NCI-H510A (cell line): ENCODE measurements around the gene CBLC.
A peak's percentile ranks its signal among the peaks of the same experiment; 100 is the strongest.
"Not testable (repeated sequence)": the region's sequence is repeated elsewhere in the genome, so short reads cannot be mapped to it uniquely, and the experiment has no call there.

Source experiments
- DNase-seq: peaks from one replicate; lab custom pipeline; 2025; lab: John Stamatoyannopoulos, UW

Gene CBLC

DNA sequence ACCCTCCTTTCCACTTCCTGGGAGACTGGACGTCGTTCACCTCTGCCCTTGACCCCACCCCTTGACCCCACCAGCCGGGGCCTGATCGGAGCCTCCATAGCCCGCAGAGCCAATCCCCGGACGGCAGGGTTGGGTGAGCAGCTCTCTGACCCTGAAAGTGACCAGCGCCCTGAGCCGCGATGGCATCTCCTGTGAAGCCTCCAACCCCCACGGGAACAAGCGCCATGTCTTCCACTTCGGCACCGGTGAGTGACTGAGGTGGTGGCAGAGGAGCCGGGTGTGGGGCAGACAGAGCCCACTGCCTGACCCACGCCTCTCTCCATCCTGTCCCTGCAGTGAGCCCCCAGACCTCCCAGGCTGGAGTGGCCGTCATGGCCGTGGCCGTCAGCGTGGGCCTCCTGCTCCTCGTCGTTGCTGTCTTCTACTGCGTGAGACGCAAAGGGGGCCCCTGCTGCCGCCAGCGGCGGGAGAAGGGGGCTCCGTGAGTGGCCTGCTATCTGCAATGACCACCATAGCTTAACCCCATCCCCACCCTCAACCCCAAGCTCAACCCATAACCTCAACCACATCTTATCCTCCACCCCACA is 41.6 kb downstream of the CBLC start:
- no peak for DNase-seq

DNA sequence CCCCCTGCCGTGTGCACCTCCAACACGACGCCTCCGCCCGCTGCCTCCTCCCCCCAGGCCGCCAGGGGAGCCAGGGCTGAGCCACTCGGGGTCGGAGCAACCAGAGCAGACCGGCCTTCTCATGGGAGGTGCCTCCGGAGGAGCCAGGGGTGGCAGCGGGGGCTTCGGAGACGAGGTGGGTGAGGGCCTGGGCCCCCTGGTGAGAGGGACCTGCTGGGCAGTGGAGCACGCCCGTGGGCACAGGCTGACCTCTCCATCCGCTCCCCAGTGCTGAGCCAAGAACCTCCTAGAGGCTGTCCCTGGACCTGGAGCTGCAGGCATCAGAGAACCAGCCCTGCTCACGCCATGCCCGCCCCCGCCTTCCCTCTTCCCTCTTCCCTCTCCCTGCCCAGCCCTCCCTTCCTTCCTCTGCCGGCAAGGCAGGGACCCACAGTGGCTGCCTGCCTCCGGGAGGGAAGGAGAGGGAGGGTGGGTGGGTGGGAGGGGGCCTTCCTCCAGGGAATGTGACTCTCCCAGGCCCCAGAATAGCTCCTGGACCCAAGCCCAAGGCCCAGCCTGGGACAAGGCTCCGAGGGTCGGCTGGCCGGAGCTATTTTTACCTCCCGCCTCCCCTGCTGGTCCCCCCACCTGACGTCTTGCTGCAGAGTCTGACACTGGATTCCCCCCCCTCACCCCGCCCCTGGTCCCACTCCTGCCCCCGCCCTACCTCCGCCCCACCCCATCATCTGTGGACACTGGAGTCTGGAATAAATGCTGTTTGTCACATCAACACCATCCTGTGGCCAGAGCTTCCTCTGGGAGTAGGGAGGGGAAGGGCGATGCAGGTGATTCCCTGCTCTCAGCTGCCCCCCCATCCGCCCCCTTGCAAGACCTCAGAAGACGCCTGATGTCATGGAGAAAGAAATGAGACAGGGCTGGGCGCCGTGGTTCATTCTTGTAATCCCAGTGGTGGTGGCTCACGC is 43.2 kb downstream of the CBLC start:
- DNase-seq: no peak

DNA sequence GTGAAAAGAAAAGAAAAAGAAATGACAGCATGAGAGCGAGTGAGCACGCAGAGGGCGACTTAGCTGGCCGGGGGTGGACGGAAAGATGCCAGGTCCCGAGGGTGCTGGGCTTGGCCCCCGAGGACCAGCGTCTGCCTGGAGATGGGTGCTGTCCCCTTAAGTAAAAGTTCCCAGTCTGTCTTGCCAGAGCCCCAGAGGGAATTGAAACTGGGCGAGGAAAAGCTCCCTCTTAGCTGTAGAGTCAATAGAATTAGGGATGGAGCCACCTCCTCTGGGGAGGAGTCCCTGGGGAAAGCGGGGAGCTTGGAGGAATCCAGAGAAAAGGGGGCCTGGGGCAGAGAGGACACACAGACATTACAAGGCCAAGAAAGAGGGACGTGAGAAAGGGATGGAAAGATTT is 44.5 kb downstream of the CBLC start:
- no peak for DNase-seq

DNA sequence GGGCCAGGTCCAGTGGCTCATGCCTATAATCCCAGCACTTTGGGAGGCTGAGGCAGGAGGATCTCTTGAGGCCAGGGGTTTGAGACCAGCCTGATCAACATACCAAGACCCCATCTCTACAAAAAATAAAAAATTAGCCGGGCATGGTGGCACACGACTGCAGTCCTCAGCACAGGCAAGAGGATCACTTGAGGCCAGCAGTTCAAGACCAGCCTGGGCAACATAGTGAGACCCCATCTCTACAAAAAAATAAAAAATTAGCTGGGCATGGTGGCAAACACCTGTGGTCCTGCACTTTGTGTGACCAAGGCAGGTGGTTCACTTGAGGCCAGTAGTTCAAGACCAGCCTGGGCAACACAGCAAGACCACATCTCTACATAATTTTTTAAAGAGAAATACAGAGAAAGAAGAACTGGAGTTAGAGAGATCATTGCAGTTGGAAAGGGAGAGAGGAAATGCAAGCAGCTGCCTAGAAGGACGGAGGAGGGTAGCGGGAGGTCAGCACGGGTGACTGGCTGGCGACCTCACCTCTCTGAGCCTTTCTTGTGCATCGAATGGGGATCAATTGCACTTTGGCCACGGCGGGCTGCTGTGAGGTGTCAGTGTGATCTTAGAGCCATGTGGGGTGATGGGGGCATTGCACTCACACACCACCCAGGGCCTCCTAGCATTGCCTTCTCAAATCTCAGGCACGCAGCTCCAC is 45.1 kb downstream of the CBLC start:
- DNase-seq: no peak

DNA sequence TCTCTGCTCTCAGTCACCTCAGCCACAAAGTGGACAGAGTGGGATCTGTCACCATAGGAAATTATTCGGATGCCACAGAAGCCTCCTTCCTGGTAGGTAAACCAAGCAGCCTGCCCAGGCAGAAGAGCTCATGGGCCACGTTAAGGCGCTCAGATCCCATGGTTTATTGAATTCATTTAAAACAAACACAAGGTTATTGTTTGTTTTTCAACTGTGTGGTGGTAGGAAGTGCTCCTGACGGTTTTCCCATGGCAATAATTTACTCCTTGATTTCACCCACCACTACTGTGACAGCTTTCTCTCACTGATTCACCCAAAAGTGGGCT is 45.6 kb downstream of the CBLC start:
- no peak for DNase-seq

DNA sequence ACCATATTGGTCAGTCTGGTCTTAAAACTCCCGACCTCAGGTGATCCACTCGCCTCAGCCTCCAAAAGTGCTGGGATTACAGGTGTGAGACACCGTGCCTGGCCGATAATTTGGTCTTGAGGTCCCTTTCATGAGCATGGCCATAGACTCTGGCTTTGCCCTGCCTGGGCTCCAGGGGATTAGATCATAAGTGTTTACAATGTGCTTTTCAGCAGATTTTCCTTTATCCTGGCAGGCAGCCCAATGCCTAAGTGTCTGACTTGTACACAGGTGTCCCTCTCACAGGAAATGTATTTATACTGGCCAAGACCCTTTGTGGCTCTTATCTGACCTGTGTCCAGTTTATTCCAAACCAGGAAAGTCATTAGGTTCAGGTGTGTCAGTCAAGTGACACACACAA is 47.1 kb downstream of the CBLC start:
- DNase-seq: peak; percentile 59

DNA sequence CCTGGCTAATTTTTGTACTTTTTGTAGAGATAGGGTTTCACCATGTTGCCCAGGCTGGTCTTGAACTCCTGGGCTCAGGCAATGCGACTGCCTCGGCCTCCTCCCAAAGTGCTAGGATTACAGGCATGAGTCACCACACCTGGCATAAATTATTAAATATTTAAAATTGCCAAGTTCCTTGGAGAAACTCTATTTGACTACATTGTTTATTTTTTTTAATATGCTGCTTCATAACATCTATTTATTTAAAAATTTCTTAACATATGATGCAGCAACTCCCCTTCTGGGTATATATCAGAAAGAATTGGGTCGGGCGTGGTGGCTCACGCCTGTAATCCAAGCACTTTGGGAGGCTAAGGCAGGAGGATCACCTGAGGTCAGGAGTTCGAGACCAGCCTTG is 55.2 kb downstream of the CBLC start:
- not testable (repeated sequence) for DNase-seq

DNA sequence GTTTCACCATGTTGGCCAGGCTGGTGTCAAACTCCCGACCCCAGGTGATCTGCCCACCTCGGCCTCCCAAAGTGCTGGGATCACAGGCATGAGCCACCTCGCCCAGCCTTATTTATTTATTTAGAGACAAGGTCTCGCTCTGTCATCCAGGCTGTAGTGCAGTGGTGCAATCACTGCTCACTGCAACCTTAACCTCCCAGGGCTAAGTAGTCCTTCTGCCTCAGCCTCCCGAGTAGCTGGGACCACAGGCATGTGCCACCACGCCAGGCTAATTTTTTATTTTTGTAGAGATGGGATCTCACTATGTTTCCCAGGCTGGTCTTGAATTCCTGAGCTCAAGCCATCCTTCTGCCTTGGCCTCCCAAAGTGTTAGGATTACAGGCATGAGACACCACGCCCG is 56.7 kb downstream of the CBLC start:
- not testable (repeated sequence) for DNase-seq

DNA sequence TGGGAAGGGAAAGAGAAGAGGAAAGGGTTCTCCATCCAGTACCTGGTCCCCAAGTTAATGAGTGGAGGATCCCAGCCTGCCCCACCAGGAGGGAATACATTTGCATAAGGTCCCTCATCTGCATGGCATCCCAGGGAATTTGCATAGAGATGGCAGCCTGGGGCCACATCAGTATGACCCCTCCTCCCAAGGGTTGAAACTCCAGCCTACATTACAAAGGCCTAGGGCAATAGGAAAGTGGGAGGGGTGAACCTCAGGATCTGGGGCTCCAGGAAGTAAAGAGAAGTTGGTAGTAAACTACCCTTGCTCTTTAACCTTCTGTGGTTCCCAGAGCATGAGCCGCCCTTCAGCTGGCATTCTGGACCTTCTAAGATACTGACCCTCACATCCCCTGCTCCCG is 61.6 kb downstream of the CBLC start:
- DNase-seq: no peak

DNA sequence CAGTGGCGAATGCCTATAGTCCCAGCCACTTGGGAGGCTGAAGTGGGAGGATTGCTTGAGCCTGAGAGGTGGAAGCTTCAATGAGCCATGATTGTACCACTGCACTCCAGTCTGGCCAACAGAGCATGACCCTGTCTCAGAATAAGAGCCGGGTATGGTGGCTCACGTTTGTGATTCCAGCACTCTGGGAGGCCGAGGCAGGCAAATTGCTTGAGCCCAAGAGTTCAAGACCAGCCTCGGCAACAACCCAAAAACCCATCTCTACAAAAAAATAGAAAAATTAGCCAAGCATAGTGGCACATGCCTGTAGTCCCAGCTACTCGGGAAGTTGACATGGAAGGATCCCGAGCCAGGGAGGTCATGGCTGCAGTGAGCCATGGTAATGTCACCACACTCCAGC is 63.1 kb downstream of the CBLC start:
- no peak for DNase-seq

DNA sequence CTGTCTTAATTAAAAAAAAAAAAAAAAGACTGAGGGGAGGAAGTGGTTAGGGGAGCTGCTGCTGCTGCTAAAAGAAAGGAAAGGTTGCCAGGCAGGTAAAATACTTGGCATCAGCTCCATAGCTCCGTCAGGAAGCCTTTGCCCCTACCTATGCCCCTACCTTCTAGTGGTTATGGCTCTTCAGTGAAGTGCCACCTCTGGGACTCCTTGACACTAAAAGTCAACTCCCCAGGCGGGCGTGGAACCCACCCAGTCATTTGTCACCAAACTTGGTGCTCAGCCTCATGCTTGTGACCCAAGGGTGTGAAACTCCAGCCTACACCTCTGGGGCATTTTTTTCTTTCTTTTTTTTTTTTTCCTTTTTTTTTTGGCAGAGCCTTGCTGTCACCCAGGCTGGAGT is 63.5 kb downstream of the CBLC start:
- no peak for DNase-seq

DNA sequence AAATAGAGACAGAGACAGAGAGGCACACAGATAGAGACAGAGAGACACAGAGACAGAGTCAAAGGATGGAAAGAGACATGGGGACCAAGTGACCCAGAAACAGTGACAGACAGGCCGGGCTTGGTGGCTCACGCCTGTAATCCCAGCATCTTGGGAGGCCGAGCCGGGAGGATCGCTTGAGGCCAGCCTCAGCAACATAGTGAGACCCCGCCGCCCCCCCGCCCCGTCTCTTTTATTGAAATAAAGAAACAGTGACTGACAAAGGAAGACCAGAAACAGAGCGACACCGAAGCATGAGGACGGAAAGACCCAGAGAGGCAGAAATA is 67.6 kb downstream of the CBLC start:
- DNase-seq: no peak

DNA sequence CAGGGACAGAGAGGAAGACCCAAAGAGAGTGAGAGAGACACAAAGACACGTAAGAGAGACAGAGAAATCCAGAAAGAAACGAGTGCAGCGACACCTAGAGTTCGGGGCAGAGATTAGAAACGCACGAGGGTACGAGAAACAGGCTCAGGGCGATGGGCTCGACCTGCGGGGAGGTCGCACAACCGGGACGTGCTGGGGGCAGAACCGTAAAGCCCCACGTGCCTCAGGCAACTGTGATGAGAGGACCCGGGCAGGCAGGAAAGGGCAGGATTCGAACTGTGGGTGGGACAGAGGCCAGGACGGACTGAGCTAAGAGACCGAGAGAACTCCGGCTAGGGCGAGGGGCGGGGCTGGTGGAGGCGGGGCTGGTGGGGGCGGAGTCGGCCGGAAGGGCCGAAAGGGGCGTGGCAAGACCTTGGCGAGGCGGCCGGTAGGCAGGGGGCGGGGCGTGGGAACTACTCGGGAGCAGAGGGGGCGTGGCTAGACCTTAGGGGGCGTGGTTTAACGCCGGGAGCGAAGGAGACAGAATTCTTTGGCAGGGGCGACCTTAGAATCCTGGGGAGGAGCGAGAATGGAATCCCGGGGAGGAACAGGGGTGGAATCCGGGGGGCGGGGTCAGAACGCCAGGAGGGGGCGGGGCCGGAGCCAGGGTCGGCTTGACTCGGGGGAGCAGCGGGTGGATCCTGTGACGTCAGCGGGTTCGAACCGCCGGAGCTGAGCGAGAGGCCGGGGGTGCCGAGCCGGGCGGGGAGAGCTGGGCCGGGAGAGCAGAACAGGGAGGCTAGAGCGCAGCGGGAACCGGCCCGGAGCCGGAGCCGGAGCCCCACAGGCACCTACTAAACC is 68.1 kb downstream of the CBLC start, which contains the start of gene NECTIN2:
Gene NECTIN2, plus strand, starts transcription at position 686 of the 843 bp plus-strand sequence. CDS start 229 bp downstream, outside the sequence.
- DNase-seq: peak; percentile 87

DNA sequence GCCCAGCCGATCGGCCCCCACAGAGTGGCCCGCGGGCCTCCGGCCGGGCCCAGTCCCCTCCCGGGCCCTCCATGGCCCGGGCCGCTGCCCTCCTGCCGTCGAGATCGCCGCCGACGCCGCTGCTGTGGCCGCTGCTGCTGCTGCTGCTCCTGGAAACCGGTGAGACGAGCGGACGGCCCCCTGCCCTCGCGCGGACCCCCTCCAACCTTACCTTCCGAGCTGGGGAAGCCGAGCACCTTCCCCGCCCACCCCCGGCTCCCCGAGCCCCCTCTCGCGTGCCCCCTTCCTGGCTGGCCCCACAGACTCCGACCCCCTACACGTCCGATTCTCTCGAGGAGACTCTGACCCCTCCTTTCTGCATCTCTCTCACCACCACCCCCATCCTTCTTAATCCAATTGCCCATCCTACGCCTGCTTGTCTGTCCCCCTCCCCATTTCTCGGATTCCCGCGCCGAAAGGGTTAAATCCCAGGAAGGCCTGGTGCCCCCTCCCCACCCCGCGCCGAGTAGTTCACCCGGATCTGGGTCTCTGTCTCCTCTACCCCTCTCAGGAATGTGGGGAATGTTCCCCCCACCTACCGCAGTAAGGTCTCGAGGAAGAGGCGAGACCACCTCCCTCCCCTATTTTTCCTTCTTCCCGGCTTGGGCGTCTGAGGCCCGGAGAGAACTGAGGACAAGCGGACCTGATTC is 68.9 kb downstream of the CBLC start:
- DNase-seq: no peak

DNA sequence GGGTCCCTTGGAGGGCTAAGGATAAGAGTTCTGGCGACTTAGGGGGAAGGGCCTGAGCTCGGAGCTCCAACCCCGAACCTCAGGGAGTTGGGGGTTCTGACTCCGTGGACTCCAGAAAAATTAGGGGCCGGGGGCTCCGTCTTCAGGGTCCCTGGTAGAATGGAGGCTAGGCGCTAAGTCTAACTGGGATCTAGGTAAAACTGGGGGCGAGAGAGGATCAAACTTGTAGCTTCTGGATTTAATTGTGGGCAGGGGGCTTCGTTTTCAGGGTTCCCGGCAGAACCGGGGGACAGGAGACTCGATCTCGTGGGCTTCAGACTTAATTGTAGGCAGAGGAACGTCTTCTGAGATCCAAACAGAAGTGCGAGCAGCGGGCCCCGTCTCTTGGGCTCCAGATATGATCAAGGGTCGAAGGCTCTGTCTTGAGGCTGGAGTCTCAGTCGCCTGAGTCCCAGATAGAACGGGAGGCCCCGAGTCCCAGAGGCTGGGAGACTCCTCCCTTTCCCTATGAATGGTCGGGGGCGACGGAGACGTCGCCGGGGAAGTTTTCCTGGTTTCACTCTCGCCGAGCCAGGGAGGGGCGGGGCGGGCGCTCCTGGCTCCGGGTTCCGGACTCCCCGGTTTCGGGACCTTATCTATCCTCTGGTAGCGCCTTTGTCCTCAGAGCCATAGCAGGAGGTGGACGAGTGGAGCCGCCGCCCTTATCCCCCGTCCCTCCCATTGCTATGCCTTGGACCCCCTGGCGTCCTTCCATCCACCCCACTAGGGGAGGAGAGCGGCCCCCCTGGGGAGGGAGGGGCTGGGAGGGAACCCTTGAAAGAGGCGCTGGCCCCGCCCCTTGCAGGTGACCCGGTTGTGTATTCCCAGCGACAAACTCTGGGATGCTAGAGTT is 69.7 kb downstream of the CBLC start:
- peak; percentile 72 for DNase-seq

DNA sequence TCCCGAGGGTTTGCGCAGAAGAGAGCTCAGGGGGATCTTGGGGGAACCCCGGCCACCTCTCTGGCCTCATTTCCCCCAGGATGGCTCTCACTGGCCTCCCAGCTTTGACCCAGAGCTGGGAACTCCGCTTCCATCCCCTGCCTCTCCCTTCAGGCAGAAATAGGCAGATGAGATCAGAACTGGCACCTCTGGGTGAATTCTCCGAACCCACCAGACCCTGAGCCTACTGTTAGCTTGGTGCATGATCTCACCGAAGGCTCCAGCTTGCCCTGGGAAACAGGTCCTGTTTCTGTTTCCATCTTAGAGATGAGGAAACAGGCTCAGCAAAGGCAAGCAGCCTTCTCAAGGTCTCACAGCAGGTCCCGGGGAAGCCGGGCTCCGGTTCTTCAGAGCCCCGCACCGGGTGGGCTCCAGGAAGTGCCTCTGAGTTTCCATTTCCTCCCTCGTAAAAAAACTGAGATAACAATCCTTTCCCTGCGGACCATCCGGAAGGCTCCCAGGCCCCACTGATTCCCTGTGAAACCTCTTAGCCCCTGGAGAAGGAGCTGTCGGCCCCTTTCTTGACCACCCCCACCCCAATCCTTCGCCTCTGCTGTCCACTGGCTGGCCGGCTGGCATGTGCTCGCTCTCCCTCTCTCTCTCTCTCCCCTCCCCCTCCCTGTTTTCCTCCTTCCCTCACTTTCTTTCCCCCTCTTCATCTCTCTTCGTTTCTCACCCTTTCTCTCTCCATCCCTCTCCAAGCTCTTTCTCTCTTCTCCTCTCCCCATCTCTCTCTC is 70.5 kb downstream of the CBLC start:
- no peak for DNase-seq

DNA sequence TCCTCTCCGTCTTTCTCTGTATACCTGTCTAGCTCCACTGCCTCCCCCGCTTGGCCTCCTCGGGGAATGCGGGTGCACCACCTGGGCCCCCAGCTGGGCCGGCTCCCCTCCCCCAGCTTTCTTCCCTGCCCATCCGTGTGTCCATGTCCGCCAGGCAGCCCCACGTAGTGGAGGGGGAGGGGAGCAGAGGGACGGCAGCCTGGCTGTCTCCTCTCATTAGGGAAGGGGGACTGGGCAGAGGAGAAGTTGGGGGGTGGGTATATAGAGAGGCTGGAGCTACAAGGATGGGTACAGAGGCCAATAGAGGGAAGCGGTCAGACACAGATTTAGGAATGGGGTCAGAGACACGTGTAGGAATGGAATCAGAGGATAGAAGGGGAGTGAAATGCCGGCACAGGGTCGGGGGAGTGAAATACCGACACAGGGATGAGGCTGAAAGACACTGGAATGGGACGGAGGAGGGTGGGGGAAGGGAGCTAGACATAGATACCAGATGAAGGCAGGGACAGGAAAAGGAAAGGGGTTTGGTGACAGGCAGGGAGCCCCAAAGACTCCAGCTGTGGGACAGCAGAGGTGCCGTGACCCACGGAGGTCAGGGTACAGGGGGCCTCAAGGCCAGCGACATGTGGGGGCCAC is 71.2 kb downstream of the CBLC start:
- no peak for DNase-seq
